Lower lobe of right lung (tissue), 2 donors: ENCODE measurements around the gene DNMBP. TPM values are rescaled to one million over a fixed set of nuclear protein-coding genes. Genes with fewer than 3 reads are reported as not detected.
A peak's percentile ranks its signal among the peaks of the same experiment; 100 is the strongest.
"Not testable (repeated sequence)": the region's sequence is repeated elsewhere in the genome, so short reads cannot be mapped to it uniquely, and the experiment has no call there.

Experiments
- ATAC-seq, 2 donors: fragments of 200-7000 bp; cut with Tn5 transposase; one replicate each; pipeline ENCODE4 v1.9.1; 2020 to 2022; ENCODE audit warnings: mild to moderate bottlenecking in 2 of 2, moderate library complexity in 2 of 2
- DNase-seq: peaks from one replicate; pipeline ENCODE4 v3.0.0-alpha.2; 2020
- H3K27ac ChIP-seq: fragments of 200-600 bp; one replicate; pipeline ENCODE4 v1.8.0; 2022
- H3K27me3 ChIP-seq: fragments of 200-600 bp; one replicate; pipeline ENCODE4 v1.8.0; 2022; ENCODE audit warnings: low read depth
- H3K36me3 ChIP-seq: fragments of 200-600 bp; one replicate; pipeline ENCODE4 v1.8.0; 2022; ENCODE audit warnings: mild to moderate bottlenecking
- H3K4me1 ChIP-seq: fragments of 200-600 bp; one replicate; pipeline ENCODE4 v1.8.0; 2022
- H3K4me3 ChIP-seq: fragments of 200-600 bp; one replicate; pipeline ENCODE4 v1.8.0; 2022; ENCODE audit warnings: mild to moderate bottlenecking
- H3K9me3 ChIP-seq: fragments of 200-600 bp; one replicate; pipeline ENCODE4 v1.8.0; 2022
- intact Hi-C: fragments of 100-400 bp; cut with DNase I; formaldehyde crosslinking; loops from one replicate; pipeline ENCODE4 v1.11.0; 2022
- total RNA-seq: library from RNA; stranded (reverse); fragmentation: NEBNext Ultra II Directional; extraction: Animal tissue kit (Norgen Biotek cat#: 25700); gene quantifications from one replicate; pipeline ENCODE4 v1.2.1, GENCODE V29; 2021
- TF ChIP-seq, protein P1 (sequence below): fragments of 200-600 bp; IDR thresholded peaks from one replicate; pipeline ENCODE4 v1.8.0; 2022; ENCODE audit warnings: antibody characterized with exemption, mild to moderate bottlenecking
- donor health status: DM: no; HTN: yes; CAD: no; lungs with severe emphysema.

Gene DNMBP
- total RNA-seq, 1 donor from 2014 or later: 13.7 TPM

GRCh38 chr10:99844433-99844955, 165.3 kb downstream of the DNMBP start:
- Histone ChIP-seq H3K27ac (no peak overlapping the region), H3K4me3 (no peak overlapping the region), H3K9me3 (no peaks in the 10 kb centered on the region), H3K4me1 (peaks cover 12% of the 10 kb centered on the region), H3K27me3 (no peaks in the 10 kb centered on the region), H3K36me3 (no peaks in the 10 kb centered on the region)
- ATAC-seq (no peak), DNase-seq (no peak)
- intact Hi-C loops: no loop called here
- TF ChIP-seq, protein P1, sequence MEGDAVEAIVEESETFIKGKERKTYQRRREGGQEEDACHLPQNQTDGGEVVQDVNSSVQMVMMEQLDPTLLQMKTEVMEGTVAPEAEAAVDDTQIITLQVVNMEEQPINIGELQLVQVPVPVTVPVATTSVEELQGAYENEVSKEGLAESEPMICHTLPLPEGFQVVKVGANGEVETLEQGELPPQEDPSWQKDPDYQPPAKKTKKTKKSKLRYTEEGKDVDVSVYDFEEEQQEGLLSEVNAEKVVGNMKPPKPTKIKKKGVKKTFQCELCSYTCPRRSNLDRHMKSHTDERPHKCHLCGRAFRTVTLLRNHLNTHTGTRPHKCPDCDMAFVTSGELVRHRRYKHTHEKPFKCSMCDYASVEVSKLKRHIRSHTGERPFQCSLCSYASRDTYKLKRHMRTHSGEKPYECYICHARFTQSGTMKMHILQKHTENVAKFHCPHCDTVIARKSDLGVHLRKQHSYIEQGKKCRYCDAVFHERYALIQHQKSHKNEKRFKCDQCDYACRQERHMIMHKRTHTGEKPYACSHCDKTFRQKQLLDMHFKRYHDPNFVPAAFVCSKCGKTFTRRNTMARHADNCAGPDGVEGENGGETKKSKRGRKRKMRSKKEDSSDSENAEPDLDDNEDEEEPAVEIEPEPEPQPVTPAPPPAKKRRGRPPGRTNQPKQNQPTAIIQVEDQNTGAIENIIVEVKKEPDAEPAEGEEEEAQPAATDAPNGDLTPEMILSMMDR: no peak

GRCh38 chr10:99843310-99843709, 166.4 kb downstream of the DNMBP start:
- TF ChIP-seq, protein P1: no peak
- H3K4me1 ChIP-seq: peaks cover 12% of the 10 kb centered on the region
- ATAC-seq (no peak), DNase-seq (no peak)
- no peak overlapping the region for H3K27ac ChIP-seq
- no peaks in the 10 kb centered on the region for H3K36me3 ChIP-seq
- no peaks in the 10 kb centered on the region for H3K9me3 ChIP-seq
- H3K27me3 ChIP-seq: no peaks in the 10 kb centered on the region
- no peak overlapping the region for H3K4me3 ChIP-seq
- intact Hi-C loops: no loop called here

GRCh38 chr10:99841746-99842145, 168.0 kb downstream of the DNMBP start:
- H3K4me1 ChIP-seq: peaks cover 12% of the 10 kb centered on the region
- no peak overlapping the region for H3K4me3 ChIP-seq
- no peaks in the 10 kb centered on the region for H3K36me3 ChIP-seq
- no peak for DNase-seq
- no peaks in the 10 kb centered on the region for H3K27me3 ChIP-seq
- ATAC-seq: no peak
- H3K27ac ChIP-seq: no peak overlapping the region
- TF ChIP-seq, protein P1: no peak
- no peaks in the 10 kb centered on the region for H3K9me3 ChIP-seq
- intact Hi-C loops: no loop called here

- ATAC-seq, DNase-seq, intact Hi-C loops, H3K36me3 ChIP-seq, H3K27me3 ChIP-seq, H3K27ac ChIP-seq, H3K4me1 ChIP-seq, H3K4me3 ChIP-seq, H3K9me3 ChIP-seq: not testable (repeated sequence)
Observed at GRCh38 chr10:99840859-99841258, 168.9 kb downstream of the DNMBP start.

GRCh38 chr10:99836711-99837110, 173.0 kb downstream of the DNMBP start:
- TF ChIP-seq, protein P1: no peak
- DNase-seq (no peak), ATAC-seq (no peak)
- Histone ChIP-seq H3K9me3 (no peaks in the 10 kb centered on the region), H3K36me3 (no peaks in the 10 kb centered on the region), H3K27ac (no peak overlapping the region), H3K27me3 (no peaks in the 10 kb centered on the region), H3K4me1 (no peaks in the 10 kb centered on the region), H3K4me3 (no peak overlapping the region)
- intact Hi-C loops: no loop called here

DNA sequence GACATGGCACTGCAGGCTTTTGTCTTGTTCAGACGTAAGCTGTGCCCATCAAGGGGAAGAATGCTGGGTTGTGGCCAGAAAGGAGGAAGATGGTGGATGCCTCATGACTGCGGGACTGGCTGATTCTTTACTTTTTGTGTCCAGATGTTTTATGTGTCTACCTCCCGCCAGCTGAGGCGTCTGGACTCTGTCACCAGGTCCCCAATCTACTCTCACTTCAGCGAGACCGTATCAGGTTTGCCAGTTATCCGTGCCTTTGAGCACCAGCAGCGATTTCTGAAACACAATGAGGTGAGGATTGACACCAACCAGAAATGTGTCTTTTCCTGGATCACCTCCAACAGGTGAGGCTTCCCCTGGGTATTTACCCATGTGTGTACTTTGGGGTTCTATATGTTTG, 173.8 kb downstream of the DNMBP start:
- Histone ChIP-seq H3K4me3 (no peak overlapping the region), H3K27me3 (no peaks in the 10 kb centered on the region), H3K27ac (no peak overlapping the region), H3K9me3 (no peaks in the 10 kb centered on the region), H3K36me3 (no peaks in the 10 kb centered on the region), H3K4me1 (no peaks in the 10 kb centered on the region)
- peak in 1 of 2 donors; percentile 9 for ATAC-seq
- DNase-seq: no peak
- intact Hi-C loops: no loop called here
- TF ChIP-seq, protein P1: no peak
